ENCODE measurements around the gene CLC. TPM values are rescaled to one million over a fixed set of nuclear protein-coding genes. Genes with fewer than 3 reads are reported as not detected.

CLC gene
- total RNA-seq, 2 experiments from 2014 or later: 4.0 to 4.7 TPM

DNA sequence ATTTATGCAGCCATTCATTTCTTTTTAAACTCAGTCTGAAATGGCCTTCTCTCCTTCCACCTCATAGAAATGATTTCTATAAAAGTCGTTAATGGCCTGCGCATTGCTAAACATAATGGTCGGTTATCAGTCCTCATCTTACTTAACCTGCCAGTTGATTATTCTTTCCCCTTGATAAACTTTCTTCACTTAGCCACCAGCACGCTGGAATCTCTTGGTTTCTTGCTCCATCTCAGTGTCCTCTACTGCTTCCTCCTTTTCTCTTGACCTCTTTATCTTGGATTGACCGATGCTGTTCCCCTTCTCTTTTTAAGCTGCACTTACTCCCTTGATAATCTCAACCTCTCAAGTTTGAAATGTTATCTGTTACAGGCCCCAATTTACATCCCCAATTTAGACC is 12.2 kb upstream of the CLC start:
- Mint-ChIP-seq H3K27ac (no peak overlapping the region), H3K9me3 (no peaks in the 10 kb centered on the region), H3K4me1 (ENCODE audit: low read depth) (no peaks in the 10 kb centered on the region), H3K4me3 (no peak overlapping the region), H3K27me3 (peaks cover 12% of the 10 kb centered on the region), H3K36me3 (no peaks in the 10 kb centered on the region)
- ChIA-PET POLR2A (no interaction called here), CTCF (no interaction called here)
- intact Hi-C loops (cut with micrococcal nuclease): no loop called here
- no peak for DNase-seq

GRCh38 chr19:39746836-39747529 is 9.2 kb upstream of the CLC start:
- no peaks in the 10 kb centered on the region for H3K36me3 Mint-ChIP-seq
- ChIA-PET POLR2A (no interaction called here), CTCF (no interaction called here)
- H3K27ac Mint-ChIP-seq: no peak overlapping the region
- H3K9me3 Mint-ChIP-seq: no peaks in the 10 kb centered on the region
- no peaks in the 10 kb centered on the region for H3K4me1 Mint-ChIP-seq (ENCODE audit: low read depth)
- no peak overlapping the region for H3K4me3 Mint-ChIP-seq
- intact Hi-C loops (cut with micrococcal nuclease): no loop called here
- no peak for DNase-seq
- H3K27me3 Mint-ChIP-seq: peaks cover 12% of the 10 kb centered on the region

GRCh38 chr19:39745643-39746042 is 7.8 kb upstream of the CLC start:
- POLR2A ChIA-PET: interaction anchor here (0.6 kb wide), 1 partner anchor 213 kb away, joined by 4 read pairs; no protein-coding TSS in a partner anchor
- H3K4me1 Mint-ChIP-seq (ENCODE audit: low read depth): peaks cover 8% of the 10 kb centered on the region
- no peak overlapping the region for H3K27ac Mint-ChIP-seq
- H3K27me3 Mint-ChIP-seq: peaks cover 10% of the 10 kb centered on the region
- DNase-seq: no peak
- H3K9me3 Mint-ChIP-seq: no peaks in the 10 kb centered on the region
- H3K36me3 Mint-ChIP-seq: no peaks in the 10 kb centered on the region
- H3K4me3 Mint-ChIP-seq: no peak overlapping the region
- CTCF ChIA-PET: interaction anchor here (1.1 kb wide), 1 partner anchor 194 kb away, joined by 3 read pairs; no protein-coding TSS in a partner anchor
- intact Hi-C loops (cut with micrococcal nuclease): no loop called here

DNA sequence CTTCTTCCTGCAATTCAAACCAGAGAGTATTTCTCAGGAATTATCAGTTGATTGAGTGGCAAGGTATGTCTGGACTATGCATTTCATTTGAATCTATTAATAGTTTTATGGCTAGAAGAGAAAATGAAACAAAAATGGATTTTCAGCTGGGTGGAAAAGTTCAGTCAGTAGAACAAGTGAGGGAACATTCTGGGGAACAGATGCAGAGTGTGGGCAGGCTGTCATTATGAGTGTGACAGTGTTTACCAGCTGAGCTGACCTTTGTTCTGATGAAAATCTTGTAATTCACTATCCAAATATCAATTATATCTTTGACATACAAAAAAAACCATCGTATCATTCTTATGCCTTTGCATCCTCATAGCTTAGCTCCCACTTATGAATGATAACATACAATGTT is 2.6 kb upstream of the CLC start:
- intact Hi-C loops (cut with micrococcal nuclease): no loop called here
- peak overlapping the region; percentile 63 for H3K4me3 Mint-ChIP-seq
- H3K27ac Mint-ChIP-seq: peak overlapping the region; percentile 77
- ChIA-PET CTCF (interaction anchor here (0.8 to 1.2 kb wide), 4 partner anchors 24 to 68 kb away, joined by 3 to 4 read pairs (median 4); no protein-coding TSS in a partner anchor), POLR2A (interaction anchor here (0.8 to 1.1 kb wide), 2 partner anchors 11 to 105 kb away, joined by 3 read pairs; no protein-coding TSS in a partner anchor)
- peaks cover 45% of the 10 kb centered on the region for H3K4me1 Mint-ChIP-seq (ENCODE audit: low read depth)
- H3K27me3 Mint-ChIP-seq: peaks cover 7% of the 10 kb centered on the region
- no peaks in the 10 kb centered on the region for H3K9me3 Mint-ChIP-seq
- DNase-seq: peak; percentile 48
- no peaks in the 10 kb centered on the region for H3K36me3 Mint-ChIP-seq

DNA sequence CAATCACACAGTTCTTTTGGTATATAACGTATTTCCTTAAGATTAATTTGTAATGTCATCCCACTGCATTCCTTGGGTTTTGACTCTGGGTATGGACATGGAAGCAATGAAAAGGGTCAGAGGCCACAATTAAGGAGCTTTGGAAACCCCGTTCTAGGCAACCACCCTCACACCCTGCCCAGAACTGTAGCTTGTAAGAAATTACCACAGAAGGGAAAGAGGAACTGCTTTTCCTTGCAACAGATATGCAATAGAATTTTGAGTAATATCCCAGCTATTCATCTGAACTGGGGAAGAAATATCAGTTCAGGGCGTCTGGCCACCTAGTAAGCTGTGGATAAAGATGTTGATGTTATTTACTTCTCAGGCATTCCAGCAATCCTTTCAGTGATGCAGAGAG is 985 bp upstream of the CLC start:
- Mint-ChIP-seq H3K4me1 (ENCODE audit: low read depth) (peaks cover 53% of the 10 kb centered on the region), H3K27ac (no peak overlapping the region), H3K27me3 (peaks cover 4% of the 10 kb centered on the region), H3K9me3 (no peaks in the 10 kb centered on the region), H3K36me3 (no peaks in the 10 kb centered on the region), H3K4me3 (no peak overlapping the region)
- intact Hi-C loops (cut with micrococcal nuclease): no loop called here
- CTCF ChIA-PET: interaction anchor here (1.2 kb wide), 1 partner anchor 26 kb away, joined by 4 read pairs; no protein-coding TSS in a partner anchor
- POLR2A ChIA-PET: no interaction called here
- DNase-seq: no peak

DNA sequence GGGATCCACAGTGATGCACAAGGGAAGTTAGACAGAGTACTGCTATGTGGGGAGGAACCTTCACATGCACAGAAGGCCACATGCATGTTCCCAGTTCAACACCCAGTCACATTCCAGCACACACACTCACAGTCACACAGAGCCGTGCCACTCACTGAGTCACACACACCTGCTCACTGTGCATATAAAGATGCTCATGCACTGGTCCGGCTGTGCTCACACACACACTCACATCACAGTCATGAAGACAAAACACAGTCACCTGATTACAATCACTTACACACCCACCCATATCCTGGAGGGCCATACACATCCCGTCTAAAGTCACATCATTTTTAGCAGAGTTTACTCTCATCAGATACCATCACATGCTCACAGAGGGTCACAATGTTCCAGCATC is 478 bp downstream of the CLC start:
- H3K27ac Mint-ChIP-seq: peak overlapping the region; percentile 11
- peak; percentile 49 for DNase-seq
- CTCF ChIA-PET: no interaction called here
- no peak overlapping the region for H3K4me3 Mint-ChIP-seq
- H3K4me1 Mint-ChIP-seq (ENCODE audit: low read depth): peaks cover 53% of the 10 kb centered on the region
- no peaks in the 10 kb centered on the region for H3K9me3 Mint-ChIP-seq
- intact Hi-C loops (cut with micrococcal nuclease): no loop called here
- POLR2A ChIA-PET: no interaction called here
- peaks cover 2% of the 10 kb centered on the region for H3K27me3 Mint-ChIP-seq
- H3K36me3 Mint-ChIP-seq: no peaks in the 10 kb centered on the region

- Mint-ChIP-seq H3K4me1 (ENCODE audit: low read depth) (peaks cover 48% of the 10 kb centered on the region), H3K27ac (peak overlapping the region; percentile 78), H3K27me3 (peaks cover 2% of the 10 kb centered on the region), H3K36me3 (no peaks in the 10 kb centered on the region), H3K9me3 (no peaks in the 10 kb centered on the region), H3K4me3 (no peak overlapping the region)
- POLR2A ChIA-PET: interaction anchor here (0.8 kb wide), 1 partner anchor 64 kb away, joined by 3 read pairs; no protein-coding TSS in a partner anchor
- CTCF ChIA-PET: no interaction called here
- intact Hi-C loops (cut with micrococcal nuclease): no loop called here
- DNase-seq: peak; percentile 56
Observed at GRCh38 chr19:39736088-39736487, 1.7 kb downstream of the CLC start.

DNA sequence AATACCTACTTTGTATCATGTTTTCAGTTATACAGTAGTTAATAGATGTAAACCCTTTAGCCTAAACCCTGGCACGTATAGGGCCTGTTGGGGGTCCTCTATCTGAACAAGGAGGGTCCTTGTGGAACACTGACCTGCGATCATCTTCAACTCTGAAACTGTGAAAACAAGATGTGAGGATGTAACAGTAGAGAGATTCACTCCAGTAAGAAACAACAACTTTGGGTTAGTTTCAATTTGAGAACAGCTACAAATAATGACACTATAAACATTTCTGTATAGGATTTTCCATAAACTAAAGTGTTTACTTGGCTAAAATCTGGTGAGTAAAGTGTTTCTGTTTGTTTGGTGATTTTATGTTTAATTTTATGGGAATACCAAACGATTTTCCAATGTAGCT is 2.1 kb downstream of the CLC start:
- intact Hi-C loops (cut with micrococcal nuclease): loop anchor here (1.0 kb wide), 2 partner anchors 31 to 56 kb away; partner anchors contain the start of gene LGALS14
- Mint-ChIP-seq H3K36me3 (no peaks in the 10 kb centered on the region), H3K4me3 (no peak overlapping the region), H3K27ac (peak overlapping the region; percentile 78), H3K27me3 (peaks cover 2% of the 10 kb centered on the region), H3K9me3 (no peaks in the 10 kb centered on the region), H3K4me1 (ENCODE audit: low read depth) (peaks cover 48% of the 10 kb centered on the region)
- ChIA-PET CTCF (no interaction called here), POLR2A (interaction anchor here (0.8 kb wide), 1 partner anchor 64 kb away, joined by 3 read pairs; no protein-coding TSS in a partner anchor)
- DNase-seq: no peak

GRCh38 chr19:39733841-39734240 is 4.0 kb downstream of the CLC start:
- no peaks in the 10 kb centered on the region for H3K9me3 Mint-ChIP-seq
- H3K27ac Mint-ChIP-seq: no peak overlapping the region
- CTCF ChIA-PET: interaction anchor here (1.0 kb wide), 1 partner anchor 59 kb away, joined by 3 read pairs; no protein-coding TSS in a partner anchor
- no peak for DNase-seq
- no peaks in the 10 kb centered on the region for H3K36me3 Mint-ChIP-seq
- intact Hi-C loops (cut with micrococcal nuclease): no loop called here
- H3K4me1 Mint-ChIP-seq (ENCODE audit: low read depth): peaks cover 39% of the 10 kb centered on the region
- POLR2A ChIA-PET: no interaction called here
- H3K27me3 Mint-ChIP-seq: peaks cover 2% of the 10 kb centered on the region
- no peak overlapping the region for H3K4me3 Mint-ChIP-seq

DNA sequence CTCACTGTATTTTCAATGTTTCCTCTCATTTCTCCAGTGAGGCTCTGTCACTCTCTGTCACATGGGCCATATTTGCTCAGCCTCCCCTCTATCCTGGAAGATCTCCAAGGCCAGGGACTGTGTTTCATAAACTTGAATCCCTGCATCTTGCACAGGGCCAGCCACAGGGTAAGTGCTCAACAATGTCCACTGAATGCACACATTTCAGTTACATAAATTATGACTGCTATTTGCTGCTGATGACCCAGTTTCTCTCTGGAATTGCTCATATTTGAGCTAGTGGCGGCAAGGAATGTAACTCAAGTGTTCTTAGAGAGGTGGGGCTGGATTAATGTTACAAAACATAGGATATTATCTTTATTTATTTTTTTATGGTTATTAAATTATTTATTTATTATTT is 6.1 kb downstream of the CLC start:
- H3K9me3 Mint-ChIP-seq: no peaks in the 10 kb centered on the region
- no peak overlapping the region for H3K27ac Mint-ChIP-seq
- DNase-seq: no peak
- CTCF ChIA-PET: no interaction called here
- POLR2A ChIA-PET: no interaction called here
- H3K4me3 Mint-ChIP-seq: no peak overlapping the region
- H3K27me3 Mint-ChIP-seq: no peaks in the 10 kb centered on the region
- H3K4me1 Mint-ChIP-seq (ENCODE audit: low read depth): peaks cover 23% of the 10 kb centered on the region
- intact Hi-C loops (cut with micrococcal nuclease): no loop called here
- no peaks in the 10 kb centered on the region for H3K36me3 Mint-ChIP-seq

- POLR2A ChIA-PET: no interaction called here
Observed at GRCh38 chr19:39729594-39729993, 8.2 kb downstream of the CLC start.

DNA sequence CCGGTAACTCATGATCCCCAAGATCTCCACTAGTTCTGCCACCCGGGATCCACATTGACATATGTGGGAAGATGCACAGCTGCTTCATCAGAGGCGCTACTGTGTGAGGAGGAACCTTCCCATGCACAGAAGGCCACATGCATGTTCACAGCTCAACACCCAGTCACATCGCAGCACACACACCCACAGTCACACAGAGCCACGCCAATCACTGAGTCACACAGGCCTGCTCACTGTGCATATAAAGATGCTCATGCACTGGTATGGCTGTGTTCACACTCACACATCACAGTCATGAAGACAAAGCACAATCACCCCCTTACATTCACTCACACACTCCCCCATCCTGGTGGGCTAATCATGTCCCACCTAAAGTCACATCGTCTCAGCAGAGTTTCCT is 9.8 kb downstream of the CLC start:
- ChIA-PET CTCF (no interaction called here), POLR2A (no interaction called here)
- DNase-seq: no peak
- Mint-ChIP-seq H3K27me3 (peaks cover 6% of the 10 kb centered on the region), H3K36me3 (no peaks in the 10 kb centered on the region), H3K9me3 (no peaks in the 10 kb centered on the region), H3K4me1 (ENCODE audit: low read depth) (peaks cover 2% of the 10 kb centered on the region), H3K27ac (no peak overlapping the region), H3K4me3 (no peak overlapping the region)
- intact Hi-C loops (cut with micrococcal nuclease): no loop called here

More at GRCh38 chr19:39729594-39729993, 8.2 kb downstream of the CLC start:
- peaks cover 2% of the 10 kb centered on the region for H3K4me1 Mint-ChIP-seq (ENCODE audit: low read depth)
- no peak overlapping the region for H3K27ac Mint-ChIP-seq
- H3K4me3 Mint-ChIP-seq: no peak overlapping the region
- no peaks in the 10 kb centered on the region for H3K27me3 Mint-ChIP-seq
- intact Hi-C loops (cut with micrococcal nuclease): no loop called here
- no peak for DNase-seq
- no peaks in the 10 kb centered on the region for H3K36me3 Mint-ChIP-seq
- H3K9me3 Mint-ChIP-seq: no peaks in the 10 kb centered on the region
- CTCF ChIA-PET: interaction anchor here (1.4 kb wide), 1 partner anchor 63 kb away, joined by 3 read pairs; no protein-coding TSS in a partner anchor

Measured in activated CD4-positive, alpha-beta memory T cell treated with anti-CD3 and anti-CD28 coated beads for 36 hours (primary cell).